HL-60/S4 treated with phorbol 12-myristate 13-acetate at 8.2 ng/mL for 4 days and 3 days (cell line): ENCODE measurements around the gene TTC7B.

Source experiments
- in situ Hi-C: fragments of 300-500 bp; cut with MboI; formaldehyde crosslinking; loops from 2 replicates; pipeline ENCODE4 v1.15.0; 2022; ENCODE audit warnings: low sequenced_read_pairs

Gene TTC7B

GRCh38 chr14:90521084-90521929, 294.9 kb downstream of the TTC7B start:
- in situ Hi-C loops: no loop called here

GRCh38 chr14:90520326-90520725, 295.9 kb downstream of the TTC7B start:
- in situ Hi-C loops: no loop called here

GRCh38 chr14:90519262-90519920, 296.8 kb downstream of the TTC7B start:
- in situ Hi-C loops: no loop called here

GRCh38 chr14:90518941-90519256, 297.3 kb downstream of the TTC7B start:
- in situ Hi-C loops: no loop called here

- in situ Hi-C loops: no loop called here
Observed at GRCh38 chr14:90518069-90518940, 297.9 kb downstream of the TTC7B start.

- in situ Hi-C loops: no loop called here
Observed at GRCh38 chr14:90517076-90517841, 299.0 kb downstream of the TTC7B start.

- in situ Hi-C loops: no loop called here
Observed at GRCh38 chr14:90514566-90514965, 301.7 kb downstream of the TTC7B start.

- in situ Hi-C loops: no loop called here
Observed at GRCh38 chr14:90514015-90514398, 302.2 kb downstream of the TTC7B start.

GRCh38 chr14:90513161-90514014, 302.8 kb downstream of the TTC7B start:
- in situ Hi-C loops: no loop called here

- in situ Hi-C loops: no loop called here
Observed at GRCh38 chr14:90512329-90512991, 303.8 kb downstream of the TTC7B start.

- in situ Hi-C loops: no loop called here
Observed at GRCh38 chr14:90511795-90512328, 304.4 kb downstream of the TTC7B start.

- in situ Hi-C loops: no loop called here
Observed at GRCh38 chr14:90511252-90511651, 305.0 kb downstream of the TTC7B start.

- in situ Hi-C loops: no loop called here
Observed at GRCh38 chr14:90510159-90510558, 306.1 kb downstream of the TTC7B start.

GRCh38 chr14:90509403-90509802, 306.8 kb downstream of the TTC7B start:
- in situ Hi-C loops: no loop called here

- in situ Hi-C loops: no loop called here
Observed at GRCh38 chr14:90508536-90509254, 307.5 kb downstream of the TTC7B start.

- in situ Hi-C loops: no loop called here
Observed at GRCh38 chr14:90508036-90508435, 308.2 kb downstream of the TTC7B start.

GRCh38 chr14:90507428-90507827, 308.8 kb downstream of the TTC7B start:
- in situ Hi-C loops: no loop called here

GRCh38 chr14:90506748-90507147, 309.5 kb downstream of the TTC7B start:
- in situ Hi-C loops: no loop called here
